LNCAP (cell line): ENCODE results near the gene ANKIB1.

Experiments used
- TF ChIP-seq, protein P1 (sequence below): fragments of 450-650 bp; IDR thresholded peaks from 2 replicates; pipeline ENCODE4 v1.5.1; 2017; ENCODE audit warnings: mild to moderate bottlenecking

Gene ANKIB1

DNA sequence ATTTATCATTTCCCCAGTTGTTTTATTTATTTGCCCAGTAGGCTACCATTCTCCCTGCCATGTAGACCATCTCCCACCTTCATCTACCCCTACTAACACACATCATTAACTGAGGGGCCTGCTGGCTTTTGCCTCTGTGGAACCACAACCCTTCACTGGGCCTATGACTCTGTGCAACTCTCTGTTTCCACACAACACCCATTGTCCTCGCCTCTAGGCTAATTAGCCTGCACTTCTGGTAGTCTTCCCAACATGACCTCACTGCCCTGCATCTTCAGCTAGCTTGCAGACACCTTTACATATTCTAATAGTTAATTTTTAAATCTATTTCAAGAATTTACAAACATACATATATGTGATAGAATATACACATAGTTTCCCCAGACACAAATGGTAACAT, 7.5 kb downstream of the ANKIB1 start:
- TF ChIP-seq, protein P1, sequence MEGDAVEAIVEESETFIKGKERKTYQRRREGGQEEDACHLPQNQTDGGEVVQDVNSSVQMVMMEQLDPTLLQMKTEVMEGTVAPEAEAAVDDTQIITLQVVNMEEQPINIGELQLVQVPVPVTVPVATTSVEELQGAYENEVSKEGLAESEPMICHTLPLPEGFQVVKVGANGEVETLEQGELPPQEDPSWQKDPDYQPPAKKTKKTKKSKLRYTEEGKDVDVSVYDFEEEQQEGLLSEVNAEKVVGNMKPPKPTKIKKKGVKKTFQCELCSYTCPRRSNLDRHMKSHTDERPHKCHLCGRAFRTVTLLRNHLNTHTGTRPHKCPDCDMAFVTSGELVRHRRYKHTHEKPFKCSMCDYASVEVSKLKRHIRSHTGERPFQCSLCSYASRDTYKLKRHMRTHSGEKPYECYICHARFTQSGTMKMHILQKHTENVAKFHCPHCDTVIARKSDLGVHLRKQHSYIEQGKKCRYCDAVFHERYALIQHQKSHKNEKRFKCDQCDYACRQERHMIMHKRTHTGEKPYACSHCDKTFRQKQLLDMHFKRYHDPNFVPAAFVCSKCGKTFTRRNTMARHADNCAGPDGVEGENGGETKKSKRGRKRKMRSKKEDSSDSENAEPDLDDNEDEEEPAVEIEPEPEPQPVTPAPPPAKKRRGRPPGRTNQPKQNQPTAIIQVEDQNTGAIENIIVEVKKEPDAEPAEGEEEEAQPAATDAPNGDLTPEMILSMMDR = no peak

DNA sequence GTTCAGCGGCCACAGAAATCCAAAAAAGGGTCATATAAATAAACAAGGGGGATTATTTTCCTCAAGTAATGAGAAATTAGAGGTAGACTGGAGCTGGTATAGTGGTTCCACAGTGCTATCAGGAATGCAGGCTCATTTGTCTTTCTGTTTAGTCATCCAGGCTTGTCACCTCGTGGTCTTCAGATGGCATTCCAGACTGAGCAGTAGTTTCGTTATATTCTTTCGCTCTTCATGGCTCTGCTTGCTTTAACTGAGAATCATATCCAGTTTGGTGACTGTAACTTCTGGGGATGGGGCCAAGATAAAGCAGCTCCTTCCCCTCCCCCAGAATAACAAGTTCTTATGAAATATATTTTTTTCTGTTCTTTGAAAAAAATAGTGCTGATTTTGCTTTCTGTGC, 9.5 kb downstream of the ANKIB1 start:
- TF ChIP-seq, protein P1 = no peak

DNA sequence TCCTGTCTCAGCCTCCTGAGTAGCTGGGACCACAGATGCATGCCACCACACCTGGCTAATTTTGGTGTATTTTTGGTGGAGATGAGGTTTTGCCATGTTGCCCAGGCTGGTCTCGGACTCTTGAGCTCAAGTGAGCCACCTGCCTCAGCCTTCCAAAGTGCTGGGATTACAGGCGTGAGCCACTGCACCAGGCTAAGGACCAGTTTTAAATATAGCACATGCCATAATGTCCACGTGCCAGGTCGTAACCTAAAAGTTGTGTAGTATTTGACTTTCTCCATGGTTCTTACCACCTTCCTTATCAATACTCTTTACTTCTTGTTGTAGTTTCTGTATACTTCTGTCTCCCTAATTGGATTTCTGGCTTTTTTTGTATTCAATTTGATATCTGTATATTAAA, 13.3 kb downstream of the ANKIB1 start:
- TF ChIP-seq, protein P1 = no peak

DNA sequence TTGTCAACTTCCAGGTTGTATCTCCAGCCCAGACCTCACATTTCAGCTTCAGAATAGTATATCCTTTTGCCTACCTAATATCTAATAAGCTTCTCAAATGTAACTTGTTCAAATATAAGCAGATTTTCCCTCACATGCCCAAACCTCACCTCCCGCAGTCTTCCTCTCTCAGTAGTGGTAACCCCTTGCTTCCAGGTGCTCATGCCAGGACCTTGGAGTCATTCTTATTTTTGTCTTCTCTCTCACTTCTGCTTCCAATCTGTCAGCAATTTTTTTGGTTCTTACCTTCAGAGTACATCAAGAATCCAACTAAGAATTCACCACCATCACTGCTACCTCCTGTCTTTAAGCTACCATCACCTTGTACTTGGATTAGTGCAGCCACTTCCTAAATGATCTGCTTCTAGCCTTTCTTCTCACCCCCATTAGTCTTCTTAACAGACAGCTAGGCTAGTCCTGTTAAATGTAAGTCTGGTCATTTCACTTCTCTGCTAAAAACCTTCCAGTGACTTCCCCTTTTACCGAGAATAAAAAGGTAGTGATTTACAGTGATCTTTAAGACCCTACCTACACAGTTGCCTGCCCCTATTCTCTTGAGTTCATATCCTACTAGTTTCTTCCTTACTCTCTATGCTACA, 14.0 kb downstream of the ANKIB1 start:
- TF ChIP-seq, protein P1 = no peak

DNA sequence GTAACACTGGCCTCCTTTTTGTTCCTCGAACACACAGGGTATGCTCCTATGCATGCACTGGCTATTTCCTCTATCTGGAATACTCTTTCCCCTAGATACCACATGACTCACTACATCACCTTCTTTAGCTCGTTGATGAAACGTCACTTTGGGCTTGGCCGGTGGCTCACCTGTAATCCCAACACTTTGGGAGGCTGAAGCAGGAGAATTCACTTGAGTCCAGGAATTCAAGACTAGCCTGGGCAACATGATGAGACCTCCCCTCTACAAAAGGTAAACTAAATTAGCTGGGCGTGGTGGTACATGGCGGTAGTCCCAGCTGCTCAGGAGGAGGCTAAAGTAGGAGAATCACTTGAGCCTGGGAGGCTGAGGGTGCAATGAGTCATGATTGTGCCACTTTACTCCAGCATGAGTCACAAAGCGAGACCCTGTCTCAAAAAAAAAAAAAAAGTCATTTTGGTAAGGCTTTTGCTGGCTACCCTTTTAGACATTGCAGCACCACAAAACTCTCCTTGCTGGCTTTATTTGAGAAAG, 14.5 kb downstream of the ANKIB1 start:
- TF ChIP-seq, protein P1 = no peak

DNA sequence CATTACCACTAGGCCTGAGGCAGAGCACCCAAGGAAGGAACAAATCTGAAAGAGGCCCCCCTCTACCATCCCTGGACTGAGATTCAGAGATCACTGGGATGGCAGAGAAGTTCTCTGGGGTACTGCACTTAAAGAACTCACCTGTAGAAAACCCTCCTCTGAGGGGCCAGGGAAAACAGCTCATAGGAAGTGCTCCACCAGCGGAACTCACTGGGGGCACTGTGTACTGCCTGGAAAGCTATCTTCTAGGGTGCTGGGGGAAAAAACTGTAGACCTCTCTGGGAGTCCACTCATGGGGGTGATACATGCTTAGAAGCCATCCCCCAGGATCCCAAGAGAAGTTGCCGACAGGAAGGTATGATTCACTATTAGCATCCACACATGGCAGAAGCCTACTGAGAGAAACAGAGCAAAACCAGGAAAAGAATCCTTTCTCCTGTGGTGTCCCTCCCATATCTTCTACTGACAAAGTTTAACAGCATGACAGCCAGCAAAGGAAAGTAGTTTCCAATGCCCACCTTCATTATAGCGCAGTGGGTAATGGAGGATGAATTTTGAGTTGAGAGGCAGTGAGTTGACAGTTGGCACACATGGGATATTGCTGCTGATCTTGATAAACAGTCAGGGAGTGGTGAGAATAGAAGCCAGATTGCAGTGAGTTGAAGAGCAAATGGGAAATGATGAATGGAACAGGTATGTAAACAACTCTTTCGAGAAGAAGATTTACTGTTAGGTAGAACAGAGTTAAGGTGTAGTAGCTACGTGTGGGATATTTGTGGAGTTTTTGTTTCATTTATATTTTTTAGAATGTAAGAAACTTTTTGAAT, 20.9 kb downstream of the ANKIB1 start:
- TF ChIP-seq, protein P1 = no peak

DNA sequence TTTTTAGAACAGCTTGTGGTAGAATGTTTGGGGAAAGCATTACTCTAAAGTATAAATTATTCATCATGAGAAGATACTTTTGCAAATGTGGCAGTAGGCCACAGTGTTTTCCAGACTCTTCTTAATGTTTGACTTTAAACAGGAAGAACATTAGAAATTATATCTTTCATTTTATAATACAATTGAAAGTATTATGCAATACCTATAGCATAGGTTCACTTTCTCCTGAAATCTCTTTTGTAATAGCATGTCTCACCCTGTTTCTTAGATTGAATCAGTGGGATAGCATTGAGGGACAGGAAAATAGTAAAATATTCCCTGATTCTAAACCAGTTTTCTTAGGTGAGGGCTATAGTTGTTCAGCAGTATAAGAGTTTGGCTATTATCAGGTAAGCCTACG, 23.1 kb downstream of the ANKIB1 start:
- TF ChIP-seq, protein P1 = no peak
